HG02678 (cell line): ENCODE results near the gene LEF1.

Experiments used
- ATAC-seq: cut with Tn5 transposase; IDR thresholded peaks from one replicate; pipeline ENCODE4 v1.9.1; 2021; ENCODE audit warnings: mild to moderate bottlenecking, moderate library complexity; ENCODE audit not compliant: unreplicated experiment

LEF1 gene

DNA sequence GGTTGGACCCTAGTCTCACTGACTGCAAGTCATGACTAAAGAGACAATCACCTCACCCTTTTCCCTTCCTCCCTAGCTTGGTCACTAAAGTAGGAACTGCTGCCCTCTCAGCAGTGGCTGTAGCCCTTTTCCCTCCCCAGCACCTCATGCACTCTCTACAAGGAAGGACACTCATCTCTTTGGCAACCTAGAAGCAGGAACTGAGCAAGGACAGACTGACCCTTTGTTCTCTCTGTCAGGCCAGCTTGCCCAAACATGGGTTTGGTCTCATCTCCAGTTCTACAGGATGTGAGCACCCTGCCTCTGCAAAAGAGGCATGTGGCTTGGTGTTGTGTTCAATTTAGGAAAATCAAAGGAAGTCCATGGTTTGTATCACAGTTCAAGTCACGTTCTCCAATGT lies 15.8 kb downstream of the LEF1 start:
- ATAC-seq = no peak

DNA sequence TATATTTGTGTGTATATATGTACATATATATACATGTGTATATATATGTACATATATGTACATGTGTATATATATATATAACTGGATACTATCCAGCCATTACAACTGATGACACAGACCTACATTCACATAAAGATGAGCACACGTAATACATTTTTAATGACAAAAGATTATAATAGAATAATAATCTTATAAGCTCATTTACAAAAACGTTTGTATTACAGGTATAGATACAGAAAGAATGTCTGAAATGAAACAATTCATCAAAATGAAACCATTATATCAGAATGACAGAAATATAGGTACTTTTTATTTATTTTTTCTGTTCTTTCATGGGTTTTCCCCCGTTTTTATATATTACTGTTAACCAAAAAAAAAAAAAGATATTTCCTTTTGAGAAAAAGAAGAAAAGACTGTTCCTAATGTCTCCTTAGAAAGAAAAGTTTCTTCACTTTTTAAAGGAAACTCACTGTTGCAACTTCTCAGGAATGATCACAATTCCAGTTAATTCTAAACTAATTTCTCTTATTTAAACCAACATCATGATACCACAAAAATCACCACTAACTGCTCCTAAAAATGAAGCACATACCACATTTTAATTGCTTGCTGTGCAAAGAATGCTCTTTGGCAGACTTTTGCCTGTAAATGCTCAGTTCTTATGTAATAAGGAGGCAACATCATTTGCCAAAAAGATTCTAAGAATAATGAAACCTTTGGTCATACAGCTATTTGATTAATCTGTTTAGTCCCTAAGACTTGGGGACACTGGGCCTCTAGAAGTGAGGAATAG lies 18.9 kb downstream of the LEF1 start:
- ATAC-seq = no peak

DNA sequence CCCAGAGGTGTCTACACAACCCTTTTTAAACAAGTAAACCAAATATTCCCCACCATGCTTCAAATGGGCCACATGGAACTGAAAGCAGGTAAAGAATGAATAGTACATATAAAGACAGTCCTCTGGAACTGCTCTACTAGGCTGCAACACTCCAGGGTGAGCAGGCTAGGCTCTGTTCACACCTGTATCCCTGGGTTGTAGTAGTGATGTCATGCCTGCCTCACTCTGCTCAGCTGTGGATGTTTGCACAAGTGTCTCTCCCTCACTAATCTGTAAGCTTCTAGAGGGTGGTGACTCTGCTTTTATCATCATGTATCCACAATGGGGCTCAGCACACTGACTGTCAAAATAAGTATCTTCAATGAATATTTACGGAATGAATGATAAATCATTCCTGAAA lies 20.4 kb downstream of the LEF1 start:
- peak; percentile 41 for ATAC-seq

DNA sequence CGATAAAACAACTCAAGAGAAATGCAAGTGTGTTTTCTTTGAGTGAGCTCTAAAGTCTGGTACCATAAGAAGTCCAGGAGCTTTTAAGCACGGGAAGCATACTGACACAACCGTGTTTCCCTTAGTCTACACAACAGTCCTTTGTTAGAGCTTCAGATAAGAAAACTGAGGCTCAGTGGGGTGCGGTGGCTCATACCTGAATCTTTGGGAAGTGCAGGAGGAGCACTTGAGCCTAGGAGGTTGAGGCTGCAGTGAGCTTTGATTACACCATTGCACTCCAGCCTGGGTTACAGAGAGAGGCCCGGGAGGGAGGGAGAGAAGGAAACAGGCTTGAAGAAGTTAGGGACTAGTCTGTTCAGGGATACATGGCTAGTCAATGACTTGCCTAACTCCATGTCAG lies 21.9 kb downstream of the LEF1 start:
- ATAC-seq = no peak

DNA sequence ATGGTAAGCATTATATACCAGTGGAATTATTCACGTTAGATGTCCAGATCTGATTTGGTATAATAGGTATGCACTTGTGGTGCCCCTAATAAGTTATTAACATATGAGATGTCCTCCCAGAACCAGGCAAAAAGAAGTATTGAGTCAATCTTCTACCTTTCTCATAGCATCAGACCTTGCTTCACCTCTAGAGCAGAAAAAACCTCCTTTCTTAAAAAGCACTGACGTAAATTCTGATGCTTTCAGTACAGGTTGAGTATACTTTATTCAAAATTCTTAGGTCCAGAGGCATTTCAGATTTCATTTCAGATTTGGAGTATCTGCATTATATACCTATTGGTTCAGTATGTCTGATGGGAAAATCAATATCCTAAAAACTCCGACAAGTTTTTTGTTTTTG lies 22.4 kb downstream of the LEF1 start:
- no peak for ATAC-seq

DNA sequence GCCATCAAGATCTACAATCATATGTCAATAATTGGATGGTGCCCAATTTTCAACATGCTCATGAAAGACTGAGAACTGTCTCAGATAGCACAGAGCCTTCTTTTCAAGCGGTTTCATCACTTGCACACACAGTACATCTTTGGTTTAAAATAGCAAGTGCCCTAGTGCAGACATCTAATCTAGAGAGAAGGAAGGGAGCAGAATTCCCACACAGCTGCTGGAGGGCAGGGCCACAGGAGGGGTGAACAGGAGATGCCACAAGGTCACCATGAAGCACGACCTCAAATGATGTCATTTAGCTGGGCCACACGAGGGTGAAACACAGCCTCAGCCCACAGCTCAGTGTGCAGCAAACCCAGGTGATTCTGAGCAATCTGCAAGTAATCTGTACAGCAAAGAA lies 24.3 kb downstream of the LEF1 start:
- ATAC-seq = no peak

DNA sequence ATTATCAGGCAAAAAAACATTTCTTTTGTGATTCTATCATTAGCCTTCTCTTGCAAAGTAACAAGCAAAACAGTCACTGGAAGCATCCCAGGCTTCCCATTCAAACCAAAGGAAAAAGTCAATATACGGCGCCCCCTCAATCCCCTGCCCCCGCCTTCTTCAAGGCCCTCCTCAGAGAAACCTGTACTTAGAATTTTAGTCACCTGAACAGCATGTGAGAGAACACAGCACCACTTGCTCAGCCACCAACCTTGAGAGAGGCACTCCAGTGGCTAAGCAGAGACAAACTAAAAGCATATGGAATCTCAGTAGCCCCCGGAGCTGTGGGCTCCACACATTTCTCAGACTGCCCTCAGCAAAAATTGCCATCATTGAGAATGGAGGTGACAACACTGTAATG lies 25.2 kb downstream of the LEF1 start:
- no peak for ATAC-seq

DNA sequence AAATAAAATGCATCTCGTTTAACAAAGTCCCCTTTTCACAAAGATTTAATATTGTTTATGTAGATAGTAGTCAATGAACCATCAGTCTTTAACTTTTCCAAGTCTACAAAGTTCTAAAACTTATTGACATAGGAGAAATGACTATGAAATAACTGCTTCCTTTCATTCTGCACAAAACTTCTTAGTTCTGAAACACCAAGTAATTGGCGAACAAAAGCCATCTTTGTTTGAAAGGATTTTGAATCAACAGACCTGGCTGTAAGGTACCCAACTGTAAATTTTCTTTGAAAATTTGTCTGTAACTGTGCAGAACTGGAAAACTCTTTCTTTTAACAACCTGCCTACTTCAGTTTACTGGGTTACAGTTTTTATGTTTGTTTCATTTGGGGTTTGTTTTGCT lies 25.9 kb downstream of the LEF1 start:
- no peak for ATAC-seq

DNA sequence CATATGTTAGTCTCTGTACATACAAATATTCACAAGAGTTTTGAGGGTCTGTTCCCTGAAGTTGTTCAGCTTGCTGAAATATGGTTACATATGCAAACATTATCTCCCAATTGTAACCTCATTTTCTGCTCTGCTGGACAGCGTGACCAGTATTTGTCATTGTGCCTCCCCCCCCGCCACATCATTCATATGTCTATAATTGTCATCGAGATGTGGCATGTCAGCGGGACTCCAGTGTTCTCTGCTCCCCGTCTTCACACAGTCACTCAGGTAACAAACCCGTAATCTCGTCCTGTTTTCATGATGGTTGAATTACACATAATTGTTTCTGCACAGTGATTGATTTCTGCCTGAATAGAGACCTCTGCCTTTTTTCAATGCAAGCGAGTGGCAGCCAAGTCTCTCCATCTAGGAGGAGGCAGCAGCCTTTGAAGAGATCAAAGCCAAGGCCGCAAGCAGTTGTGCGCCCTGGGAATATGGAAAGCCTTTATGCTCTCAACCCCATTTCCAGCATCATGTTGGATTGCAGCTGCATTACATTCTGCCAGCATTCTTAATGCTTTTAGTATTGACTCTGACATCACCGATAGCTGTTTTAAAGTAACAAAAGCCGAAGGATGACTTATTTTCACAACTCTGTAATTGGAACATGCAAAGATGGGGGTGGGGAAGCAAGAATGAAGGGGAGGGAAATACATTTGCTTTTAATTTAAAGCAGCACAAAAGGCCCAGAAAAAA lies 27.4 kb downstream of the LEF1 start:
- peak; percentile 48 for ATAC-seq

DNA sequence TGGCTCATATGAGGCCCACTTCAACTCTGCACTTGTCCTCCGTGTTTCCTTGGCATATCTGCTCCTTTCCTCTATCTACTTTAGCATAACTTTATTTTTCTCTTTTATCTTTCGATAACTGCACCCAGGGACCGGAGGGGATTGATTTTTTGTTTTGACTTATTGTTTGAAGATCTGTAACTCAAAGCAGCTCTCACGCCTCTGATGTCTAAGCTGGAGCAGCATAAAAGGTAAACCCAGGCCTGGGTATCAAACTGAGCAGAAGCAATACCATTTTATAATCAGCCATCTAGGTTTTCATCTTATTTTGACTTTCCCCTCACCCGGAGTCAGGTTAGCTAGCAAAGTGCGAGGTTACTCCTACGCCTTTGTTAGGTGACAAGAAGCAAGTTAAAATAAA lies 28.4 kb downstream of the LEF1 start:
- ATAC-seq = no peak

DNA sequence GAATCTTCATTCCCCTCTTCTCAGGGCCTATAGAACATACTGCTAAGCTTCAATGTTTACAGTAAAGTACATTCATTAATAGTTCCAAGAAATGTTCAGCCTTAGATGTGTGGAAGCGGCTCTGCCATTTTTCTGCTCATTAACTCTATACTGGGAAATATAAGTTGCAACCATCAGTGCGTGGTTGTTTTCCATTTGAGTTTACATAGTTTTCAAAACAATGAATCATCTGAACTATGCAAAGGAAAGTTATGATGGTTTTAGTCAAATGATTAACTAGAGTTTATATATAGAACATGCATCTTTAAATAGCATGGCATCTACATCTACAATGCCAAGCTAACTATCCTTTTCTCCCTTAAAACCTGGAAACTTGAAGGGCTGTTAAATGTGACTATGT lies 29.6 kb downstream of the LEF1 start:
- peak; percentile 51 for ATAC-seq

DNA sequence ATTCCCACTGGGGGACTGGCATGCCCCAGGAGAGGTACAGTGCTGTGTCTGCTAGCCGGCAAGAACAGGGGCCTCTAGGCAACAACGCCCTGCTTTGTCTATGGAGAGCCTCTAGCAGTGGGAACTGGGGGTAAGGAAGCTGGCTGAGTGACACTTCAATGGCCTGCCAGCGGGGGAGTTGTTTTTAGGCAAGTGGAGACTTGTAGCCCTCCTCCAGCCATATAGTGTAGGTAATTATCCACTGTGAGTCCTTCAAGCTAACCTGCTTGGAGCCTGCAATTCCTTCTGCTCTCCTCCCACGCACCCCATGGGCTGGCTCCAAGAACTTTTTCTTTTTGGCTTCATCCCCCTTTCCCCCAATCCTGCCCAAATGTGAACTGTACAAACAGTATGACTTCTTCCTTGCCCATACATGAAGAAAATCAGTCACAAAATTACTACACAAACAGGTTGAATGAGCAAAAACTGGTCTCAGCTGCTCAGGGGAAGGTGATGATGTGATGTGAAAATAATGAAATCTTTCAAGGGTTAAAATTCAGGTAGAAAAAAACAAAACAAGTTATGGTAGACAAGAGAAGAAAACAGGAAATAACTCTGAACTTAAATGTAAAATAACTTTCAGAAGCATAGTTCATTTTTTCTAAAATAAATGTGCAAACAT lies 33.1 kb downstream of the LEF1 start:
- ATAC-seq = no peak

DNA sequence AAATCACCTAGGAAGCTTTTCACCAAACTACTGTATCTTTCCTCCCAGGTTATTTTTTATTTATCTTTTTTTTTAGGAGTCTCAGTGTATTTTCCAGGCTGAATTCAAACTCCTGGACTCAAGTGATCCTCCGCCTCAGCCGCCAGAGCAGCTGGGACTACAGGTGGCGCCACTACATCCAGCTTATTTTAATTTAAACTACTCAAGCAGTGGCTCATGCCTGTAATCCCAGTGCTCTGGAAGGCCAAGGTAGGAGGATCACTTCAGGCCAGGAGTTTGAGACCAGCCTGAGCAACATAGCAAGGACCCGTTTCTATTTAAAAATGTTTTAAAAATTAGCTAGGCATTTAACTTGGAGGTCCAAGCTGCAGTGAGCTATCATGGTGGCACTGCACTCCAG lies 37.8 kb downstream of the LEF1 start:
- no peak for ATAC-seq

DNA sequence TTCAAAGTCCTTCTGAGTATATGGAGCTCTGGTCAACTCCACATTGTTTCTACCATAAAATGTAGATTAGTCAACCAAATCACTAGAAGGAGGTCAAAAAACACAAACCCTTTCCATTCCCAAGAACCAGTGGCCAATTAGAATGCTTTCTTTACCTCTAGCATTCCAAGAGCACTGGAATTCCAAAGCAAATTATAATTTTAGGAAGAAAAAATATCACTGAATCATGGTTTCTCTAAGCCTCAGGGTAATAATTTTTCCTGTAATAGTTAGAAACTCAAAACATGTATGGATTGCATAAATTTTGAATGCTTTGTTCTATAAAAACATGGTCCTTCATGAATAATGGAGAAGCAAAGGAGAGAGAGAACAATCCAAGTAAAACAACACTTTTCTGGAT lies 39.5 kb downstream of the LEF1 start:
- no peak for ATAC-seq

DNA sequence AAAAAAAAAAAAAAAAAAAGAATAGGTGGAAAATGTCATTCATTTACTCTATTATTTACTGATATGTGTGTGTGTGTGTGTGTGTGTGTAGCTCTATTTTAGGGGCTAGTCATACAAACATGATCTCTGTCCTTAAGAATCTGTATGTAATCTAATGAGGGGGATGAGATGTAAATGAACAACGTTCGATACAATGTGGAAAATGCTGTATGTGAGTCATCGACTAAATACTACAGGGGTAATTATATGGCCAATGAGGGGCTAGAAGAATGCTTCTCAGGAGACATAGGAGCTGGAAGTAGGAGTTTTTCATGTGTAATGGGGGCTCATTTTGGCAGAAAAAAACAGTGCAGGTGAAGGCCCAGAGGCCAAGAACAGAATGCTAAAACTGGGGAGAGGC lies 41.9 kb downstream of the LEF1 start:
- ATAC-seq = no peak

DNA sequence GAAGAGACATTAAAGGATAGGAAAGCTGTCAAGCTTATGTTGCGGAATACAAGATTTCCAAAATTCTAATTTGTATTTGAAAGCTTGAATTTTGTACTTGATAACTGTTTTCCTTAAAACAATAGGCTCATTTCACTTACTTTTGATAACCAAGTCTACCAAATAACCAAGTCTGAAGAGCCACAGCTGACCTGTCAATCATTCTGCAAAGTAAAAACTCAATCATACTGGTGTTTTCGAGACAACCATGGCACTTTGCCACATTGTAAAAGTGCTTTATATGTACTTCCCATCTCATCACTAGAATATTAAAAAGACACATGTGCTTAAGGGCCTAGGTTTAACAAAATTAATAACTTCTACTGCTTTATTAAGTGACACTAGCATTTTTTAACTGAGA lies 47.9 kb downstream of the LEF1 start:
- no peak for ATAC-seq

DNA sequence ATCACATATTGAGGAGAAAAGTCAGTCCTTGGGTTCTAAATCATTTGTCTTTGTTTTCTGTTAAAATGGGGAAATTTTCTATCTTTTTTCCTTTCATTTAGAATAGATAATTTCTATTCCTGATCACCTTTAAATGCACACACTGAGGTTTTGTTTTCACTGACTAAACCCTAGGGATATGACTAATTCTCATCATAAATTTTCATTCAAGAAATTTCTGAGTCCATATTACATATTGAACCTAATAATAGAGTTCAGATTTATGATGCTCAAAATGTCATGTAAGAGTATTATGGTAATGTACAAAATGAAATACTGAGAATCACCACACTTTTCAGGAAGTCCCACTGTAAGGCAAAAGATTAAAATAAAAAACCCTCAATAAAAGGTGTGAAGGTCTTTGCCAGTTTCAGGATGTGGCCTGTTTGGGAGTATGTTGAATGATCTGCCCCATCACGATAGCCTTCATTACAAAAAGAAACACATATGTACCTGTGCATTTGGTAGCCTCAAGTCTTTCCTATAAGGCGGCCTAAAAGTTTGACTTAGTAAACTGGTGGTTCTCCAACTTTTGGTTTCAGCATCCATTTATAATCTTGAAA lies 49.4 kb downstream of the LEF1 start:
- ATAC-seq = no peak

DNA sequence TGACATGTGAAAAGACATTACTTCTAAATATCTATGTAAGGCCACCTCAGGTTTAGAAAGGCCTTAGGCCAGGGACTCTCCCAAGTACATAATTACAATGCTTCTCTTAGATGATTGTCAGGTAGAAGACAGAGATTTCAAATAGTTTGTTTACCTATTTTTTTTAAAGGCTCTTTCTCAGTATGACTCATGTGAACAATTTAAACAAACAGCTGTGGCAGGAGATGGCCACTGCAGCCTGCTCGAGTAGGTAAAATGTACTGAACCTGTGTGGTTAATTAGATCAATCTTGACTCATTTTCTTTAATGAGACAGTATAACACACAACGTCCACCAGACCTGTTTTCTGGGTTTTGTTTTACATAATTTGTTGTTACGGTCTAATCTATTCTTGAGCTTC lies 50.2 kb downstream of the LEF1 start:
- peak; percentile 88 for ATAC-seq

DNA sequence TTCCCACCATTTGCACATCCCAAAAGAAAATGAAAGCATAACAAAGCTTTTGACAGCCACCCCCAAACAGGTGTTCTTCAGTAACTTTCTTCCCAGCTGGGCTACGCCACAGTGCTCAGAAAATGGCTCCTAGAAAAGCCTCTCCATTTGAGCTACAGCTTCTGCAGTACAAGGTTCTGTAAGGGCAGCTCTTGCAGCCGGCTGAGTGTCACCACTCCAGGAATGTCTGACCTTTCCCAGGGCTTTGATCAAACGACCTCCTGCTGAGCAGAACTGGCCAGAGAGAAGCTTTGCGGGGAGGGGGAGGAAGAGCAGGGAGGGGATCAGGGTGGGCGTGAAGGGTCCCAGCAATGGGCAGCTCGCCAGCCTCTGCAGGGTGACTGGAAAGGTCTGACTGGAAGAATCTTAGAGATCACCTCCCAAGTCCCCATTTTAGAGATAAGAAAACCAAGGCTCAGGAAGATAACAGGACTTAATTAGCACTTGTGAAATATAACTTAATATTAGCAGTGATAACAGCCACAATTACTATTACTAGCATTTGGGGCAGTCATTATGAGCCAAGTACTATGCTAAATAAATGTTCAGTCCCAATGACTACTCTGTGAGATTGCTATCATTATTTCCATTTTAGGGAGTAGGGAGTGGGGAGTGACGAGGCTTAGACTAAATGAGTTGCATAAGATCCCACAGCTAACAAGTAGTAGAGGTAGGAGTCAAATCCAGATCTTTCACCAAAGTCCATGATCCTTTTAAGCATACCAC lies 51.1 kb downstream of the LEF1 start:
- ATAC-seq = no peak

DNA sequence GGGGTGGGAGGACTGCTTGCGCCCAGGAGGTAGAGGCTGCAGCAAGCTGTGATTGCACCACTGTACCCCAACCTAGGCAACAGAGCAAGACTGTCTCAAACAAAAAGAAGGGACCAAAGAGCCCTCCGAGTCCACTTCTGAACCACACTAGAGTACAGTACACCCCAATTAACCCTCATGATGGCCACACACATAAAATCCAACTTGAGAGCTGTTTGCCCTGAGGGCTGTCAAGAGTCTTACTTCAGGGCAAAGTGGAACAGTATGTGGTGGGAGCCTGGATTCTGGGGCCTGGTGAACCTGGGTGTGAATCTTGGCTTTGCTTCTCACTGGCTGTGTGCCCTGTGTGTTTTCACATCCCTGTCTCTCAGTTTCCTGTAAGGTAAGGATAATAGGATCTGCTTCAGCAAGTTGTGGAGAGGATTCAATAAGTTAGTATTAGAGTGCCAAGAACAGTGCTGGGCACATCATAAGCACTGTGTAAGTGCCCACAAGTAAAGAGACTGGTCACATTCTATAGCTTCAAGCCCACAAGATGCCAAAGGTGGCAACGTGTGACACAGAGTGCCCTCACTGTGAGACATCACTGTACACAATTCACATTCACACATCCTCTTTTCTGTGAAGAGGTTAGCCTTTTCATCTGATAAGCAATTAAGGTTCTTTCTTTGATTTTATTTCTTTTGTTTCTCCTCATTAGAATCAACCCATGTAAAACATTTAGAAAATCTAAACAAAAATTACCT lies 52.1 kb downstream of the LEF1 start:
- ATAC-seq = peak; percentile 25
